ENCODE data around the gene FARSB.

FARSB gene

DNA sequence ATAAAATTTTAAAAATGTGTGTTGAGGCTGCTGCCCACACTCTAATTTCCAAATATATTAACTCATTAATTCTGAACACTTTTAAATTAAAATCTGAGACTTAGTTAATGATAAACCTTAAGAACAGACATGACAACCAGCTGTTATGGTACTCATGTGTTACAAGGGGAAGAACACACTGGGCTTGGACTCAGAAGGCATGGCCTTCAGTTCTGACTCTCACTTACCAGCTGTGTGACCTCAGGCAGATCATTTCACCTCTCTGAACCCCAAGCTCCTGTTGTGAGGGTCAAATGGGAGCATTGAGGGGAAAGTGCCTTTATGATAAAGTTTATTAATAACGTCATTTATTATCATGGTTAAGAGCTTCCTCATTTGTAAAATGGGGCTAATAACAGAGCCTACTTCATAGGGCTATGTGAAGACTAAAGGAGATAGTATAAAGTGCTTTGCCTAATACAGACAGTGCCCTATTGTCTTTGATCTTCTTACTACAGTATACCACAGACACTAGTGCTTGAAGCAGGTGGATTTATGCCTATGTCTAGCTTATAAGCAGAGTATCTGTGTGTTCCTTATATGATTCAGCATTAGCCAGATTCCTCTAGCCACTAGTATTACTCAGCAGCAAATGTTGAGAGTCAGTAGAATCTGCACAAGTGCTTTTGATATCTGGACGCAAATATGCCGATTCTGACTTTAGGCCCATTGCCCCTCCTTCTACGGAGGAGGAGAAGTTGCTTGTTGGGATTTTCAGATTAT lies 131.9 kb downstream of the FARSB start:
- no peak overlapping the region for H3K4me3 ChIP-seq (ENCODE audit: control insufficient read depth, low read depth, low read length)
- TF ChIP-seq CTCF (IDR thresholded peaks at IDR 0.05; ENCODE audit: control insufficient read depth, insufficient read depth, low read depth, low read length, missing control alignments): no peak
- no peak for DNase-seq (ENCODE audit: low read depth)

- no peak overlapping the region for H3K4me3 ChIP-seq (ENCODE audit: control insufficient read depth, low read depth, low read length)
- TF ChIP-seq CTCF (IDR thresholded peaks at IDR 0.05; ENCODE audit: control insufficient read depth, insufficient read depth, low read depth, low read length, missing control alignments): no peak
- no peak for DNase-seq (ENCODE audit: low read depth)
Measured at GRCh38 chr2:222522082-222522481, 133.8 kb downstream of the FARSB start.

- H3K4me3 ChIP-seq (ENCODE audit: control insufficient read depth, low read depth, low read length): no peak overlapping the region
- TF ChIP-seq CTCF (IDR thresholded peaks at IDR 0.05; ENCODE audit: control insufficient read depth, insufficient read depth, low read depth, low read length, missing control alignments): no peak
- DNase-seq (ENCODE audit: low read depth): no peak
Measured at GRCh38 chr2:222521099-222521498, 134.8 kb downstream of the FARSB start.
